Tibial nerve (tissue), 4 donors: ENCODE measurements around the gene ASGR2. TPM values are rescaled to one million over a fixed set of nuclear protein-coding genes. Genes with fewer than 3 reads are reported as not detected.

Source experiments
- DNase-seq, 2 donors: peaks; one replicate each; pipeline ENCODE4 v3.0.0-alpha.2; 2019; ENCODE audit warnings: low spot score in 2 of 2
- H3K27ac ChIP-seq, 4 donors: fragments of 200-600 bp; sonication (generic) in 3 of 4; one replicate each; pipeline ENCODE4 v1.5.1; 2017 to 2019; ENCODE audit warnings: mild to moderate bottlenecking in 1 of 4
- H3K27me3 ChIP-seq, 2 donors: fragments of 200-600 bp; sonication (generic) in 1 of 2; one replicate each; pipeline versions ENCODE4 v1.5.1 to v1.6.0; 2017 to 2019
- H3K36me3 ChIP-seq, 3 donors: fragments of 200-600 bp; sonication (generic); one replicate each; pipeline ENCODE4 v1.5.1; 2018 to 2019
- H3K4me1 ChIP-seq, 4 donors: fragments of 200-600 bp; sonication (generic) in 3 of 4; one replicate each; pipeline ENCODE4 v1.5.1; 2017 to 2019
- H3K4me3 ChIP-seq, 4 donors: fragments of 200-600 bp; sonication (generic) in 3 of 4; one replicate each; pipeline ENCODE4 v1.5.1; 2017 to 2019; ENCODE audit warnings: mild to moderate bottlenecking in 1 of 4, moderate library complexity in 1 of 4
- H3K9me3 ChIP-seq, 4 donors: fragments of 200-600 bp; sonication (generic) in 3 of 4; one replicate each; pipeline ENCODE4 v1.5.1; 2017 to 2019
- EP300 ChIP-seq, 2 donors: sonication (generic); formaldehyde crosslinking; IDR thresholded peaks; one replicate each; pipeline ENCODE4 v1.6.1; 2017; ENCODE audit warnings: antibody characterized with exemption in 2 of 2, mild to moderate bottlenecking in 1 of 2
- POLR2A ChIP-seq, 2 donors: fragments of 450-650 bp; IDR thresholded peaks; one replicate each; pipeline ENCODE4 v1.6.1; 2017; ENCODE audit warnings: antibody characterized with exemption in 2 of 2, mild to moderate bottlenecking in 2 of 2, moderate library complexity in 2 of 2
- WGBS, 2 donors: methylation state at CpG; one replicate each; pipeline ENCODE4 v1.1.5; 2018; 5-methylcytosine and 5-hydroxymethylcytosine counted together
- total RNA-seq, 4 donors: library from RNA; depleted of rRNA; stranded (reverse); fragments of >200 nt; gene quantifications; one replicate each; pipeline ENCODE4 v1.1.0, GENCODE V29; 2016
- TF ChIP-seq, protein P1 (sequence below), 5 experiments: fragments of 200-600 bp in 3 of 5; fragments of 450-650 bp in 2 of 5; sonication (generic) in 3 of 5; IDR thresholded peaks; one replicate each; pipeline ENCODE4 v1.5.1; 2016 to 2019; ENCODE audit warnings: antibody characterized with exemption in 5 of 5, mild to moderate bottlenecking in 3 of 5, moderate library complexity in 2 of 5

Gene ASGR2
- total RNA-seq, 4 donors from 2014 or later: 0.60 TPM; not detected in 3

DNA sequence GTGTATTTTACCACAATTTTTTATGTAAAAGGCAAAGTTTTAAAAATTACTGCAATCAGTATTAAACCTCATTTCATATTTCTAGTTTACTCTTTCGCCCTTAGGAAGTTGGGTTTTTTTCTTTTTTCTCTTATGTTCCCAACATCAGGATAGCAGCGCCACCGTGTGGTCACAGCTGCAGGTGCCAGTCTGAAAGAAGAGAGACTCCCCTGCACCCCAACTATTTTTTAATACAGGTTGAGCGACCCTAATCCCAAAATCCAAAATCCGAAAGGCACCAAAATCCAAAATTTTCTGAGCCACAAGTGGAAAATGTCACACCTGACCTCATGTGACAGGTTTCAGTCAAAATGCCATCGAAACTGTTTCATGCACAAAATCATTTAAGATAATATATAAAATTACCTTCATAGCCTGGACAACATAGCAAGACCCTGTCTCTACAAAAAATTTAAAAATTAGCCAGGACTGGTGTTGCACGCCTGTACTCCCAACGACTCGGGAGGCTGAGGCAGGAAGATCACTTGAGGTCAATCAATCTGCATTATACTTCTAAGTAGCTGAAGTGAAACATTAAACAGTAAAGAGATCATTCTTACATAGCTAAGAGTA is 21.8 kb upstream of the ASGR2 start:
- Histone ChIP-seq H3K4me3 (peak overlapping the region in 1 of 4 donors; percentile 2), H3K36me3 (no peaks in the 10 kb centered on the region), H3K27ac (no peak overlapping the region), H3K9me3 (no peaks in the 10 kb centered on the region), H3K27me3 (peaks cover 0 to 70% of the 10 kb centered on the region in 2 donors), H3K4me1 (peaks cover 0 to 24% (median 2%) of the 10 kb centered on the region in 4 donors)
- DNase-seq: peak; percentile 75 to 90
- TF ChIP-seq POLR2A (IDR thresholded peaks at IDR 0.05): no peak
- TF ChIP-seq, protein P1, sequence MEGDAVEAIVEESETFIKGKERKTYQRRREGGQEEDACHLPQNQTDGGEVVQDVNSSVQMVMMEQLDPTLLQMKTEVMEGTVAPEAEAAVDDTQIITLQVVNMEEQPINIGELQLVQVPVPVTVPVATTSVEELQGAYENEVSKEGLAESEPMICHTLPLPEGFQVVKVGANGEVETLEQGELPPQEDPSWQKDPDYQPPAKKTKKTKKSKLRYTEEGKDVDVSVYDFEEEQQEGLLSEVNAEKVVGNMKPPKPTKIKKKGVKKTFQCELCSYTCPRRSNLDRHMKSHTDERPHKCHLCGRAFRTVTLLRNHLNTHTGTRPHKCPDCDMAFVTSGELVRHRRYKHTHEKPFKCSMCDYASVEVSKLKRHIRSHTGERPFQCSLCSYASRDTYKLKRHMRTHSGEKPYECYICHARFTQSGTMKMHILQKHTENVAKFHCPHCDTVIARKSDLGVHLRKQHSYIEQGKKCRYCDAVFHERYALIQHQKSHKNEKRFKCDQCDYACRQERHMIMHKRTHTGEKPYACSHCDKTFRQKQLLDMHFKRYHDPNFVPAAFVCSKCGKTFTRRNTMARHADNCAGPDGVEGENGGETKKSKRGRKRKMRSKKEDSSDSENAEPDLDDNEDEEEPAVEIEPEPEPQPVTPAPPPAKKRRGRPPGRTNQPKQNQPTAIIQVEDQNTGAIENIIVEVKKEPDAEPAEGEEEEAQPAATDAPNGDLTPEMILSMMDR (IDR thresholded peaks at IDR 0.05): peak; percentile 77 to 87 (median 80)
- 23 to 29% methylated on average over 9 of the region's 9 CpGs for WGBS, 2 donors

DNA sequence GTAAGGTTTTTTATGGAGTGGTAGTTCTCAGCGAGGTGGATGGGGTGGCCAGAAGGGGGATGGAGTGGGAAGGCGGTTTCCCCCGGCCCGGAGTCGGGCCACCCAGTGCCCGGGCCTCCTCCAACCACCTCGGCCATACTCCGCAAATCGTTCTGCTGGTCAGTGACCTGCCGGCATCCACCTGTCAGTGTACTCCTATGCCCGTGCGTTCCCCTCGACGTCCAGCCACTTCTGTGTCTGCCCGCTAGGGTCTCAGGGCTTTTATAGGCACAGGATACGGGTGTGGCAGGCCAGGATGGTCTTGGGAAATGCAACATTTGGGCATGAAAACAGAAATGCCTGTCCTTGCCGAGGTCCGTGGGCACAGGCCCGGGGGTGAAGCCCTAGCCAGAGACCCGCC is 19.3 kb upstream of the ASGR2 start:
- no peak overlapping the region for H3K4me3 ChIP-seq
- H3K9me3 ChIP-seq: no peaks in the 10 kb centered on the region
- peaks cover 0 to 24% (median 2%) of the 10 kb centered on the region in 4 donors for H3K4me1 ChIP-seq
- DNase-seq: no peak
- peaks cover 0 to 74% of the 10 kb centered on the region in 2 donors for H3K27me3 ChIP-seq
- no peak overlapping the region for H3K27ac ChIP-seq
- TF ChIP-seq, protein P1 (IDR thresholded peaks at IDR 0.05): no peak
- TF ChIP-seq EP300 (IDR thresholded peaks at IDR 0.05) (no peak), POLR2A (IDR thresholded peaks at IDR 0.05) (no peak)
- H3K36me3 ChIP-seq: no peaks in the 10 kb centered on the region
- 62 to 68% methylated on average over 20 of the region's 20 CpGs for WGBS, 2 donors

DNA sequence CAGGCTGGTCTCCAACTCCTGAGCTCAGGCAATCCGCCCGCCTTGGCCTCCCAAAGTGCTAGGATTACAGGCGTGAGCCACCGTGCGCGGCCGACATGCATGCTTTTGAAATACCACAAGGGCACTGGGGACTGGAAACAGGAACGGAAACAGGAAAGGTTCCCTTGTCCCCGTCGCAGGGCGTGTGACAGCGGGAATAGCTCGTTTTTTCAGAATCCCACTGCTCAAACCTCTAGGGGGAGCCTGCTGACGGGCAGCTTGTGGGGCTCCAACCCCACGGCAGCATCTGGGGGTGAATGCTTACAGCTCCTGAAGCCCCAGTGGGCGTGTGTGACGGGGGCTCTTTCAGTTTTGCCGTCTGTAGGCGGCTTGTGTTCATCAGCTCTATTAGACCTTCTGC is 18.8 kb upstream of the ASGR2 start:
- no peaks in the 10 kb centered on the region for H3K9me3 ChIP-seq
- no peak for DNase-seq
- peaks cover 0 to 71% of the 10 kb centered on the region in 2 donors for H3K27me3 ChIP-seq
- no peak overlapping the region for H3K27ac ChIP-seq
- no peaks in the 10 kb centered on the region for H3K36me3 ChIP-seq
- 18 to 21% methylated on average over 14 to 19 of the region's 19 CpGs for WGBS, 2 donors
- TF ChIP-seq, protein P1 (IDR thresholded peaks at IDR 0.05): peak in 3 of 5 experiments; percentile 11 to 14 (median 13)
- no peak for TF ChIP-seq POLR2A (IDR thresholded peaks at IDR 0.05)
- TF ChIP-seq EP300 (IDR thresholded peaks at IDR 0.05): peak in 1 of 2 donors; percentile 26
- H3K4me1 ChIP-seq: peaks cover 0 to 24% (median 2%) of the 10 kb centered on the region in 4 donors
- H3K4me3 ChIP-seq: no peak overlapping the region

DNA sequence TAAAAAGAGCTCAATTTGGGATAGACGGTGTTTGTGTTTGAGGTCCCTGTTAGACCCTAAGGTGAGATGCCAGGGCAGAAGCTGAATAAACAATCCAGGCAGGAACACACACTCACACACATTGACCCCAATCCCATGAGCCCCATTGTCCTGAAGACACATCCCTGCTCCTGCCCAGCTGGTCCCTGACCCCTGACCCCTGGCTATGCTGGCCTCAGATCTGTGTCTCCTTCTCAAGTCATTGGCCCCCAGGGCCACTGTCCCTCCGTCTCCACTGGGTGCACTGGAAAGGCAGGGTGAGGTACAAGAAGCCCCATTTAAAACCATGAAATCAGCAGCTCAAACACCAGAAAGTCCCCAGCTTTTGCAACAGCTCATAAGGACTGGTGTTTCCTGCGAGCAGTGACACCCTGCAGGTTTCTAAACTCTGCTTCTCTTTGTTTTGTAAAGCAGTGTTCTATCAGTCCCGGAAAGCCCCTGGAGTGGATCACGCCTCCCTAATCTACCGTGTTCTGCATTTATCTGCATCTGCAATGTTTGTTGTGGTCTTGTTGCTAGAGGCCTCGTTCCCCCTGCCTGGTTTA is 18.0 kb upstream of the ASGR2 start:
- peak overlapping the region in 2 of 4 donors; percentile 26 to 37 for H3K27ac ChIP-seq
- peaks cover 0 to 24% (median 2%) of the 10 kb centered on the region in 4 donors for H3K4me1 ChIP-seq
- H3K36me3 ChIP-seq: no peaks in the 10 kb centered on the region
- H3K4me3 ChIP-seq: peak overlapping the region in 1 of 4 donors; percentile 34
- 22 to 26% methylated on average over 7 of the region's 7 CpGs for WGBS, 2 donors
- TF ChIP-seq POLR2A (IDR thresholded peaks at IDR 0.05) (no peak), EP300 (IDR thresholded peaks at IDR 0.05) (no peak)
- TF ChIP-seq, protein P1 (IDR thresholded peaks at IDR 0.05): no peak
- DNase-seq: no peak
- peaks cover 0 to 67% of the 10 kb centered on the region in 2 donors for H3K27me3 ChIP-seq
- H3K9me3 ChIP-seq: no peaks in the 10 kb centered on the region

DNA sequence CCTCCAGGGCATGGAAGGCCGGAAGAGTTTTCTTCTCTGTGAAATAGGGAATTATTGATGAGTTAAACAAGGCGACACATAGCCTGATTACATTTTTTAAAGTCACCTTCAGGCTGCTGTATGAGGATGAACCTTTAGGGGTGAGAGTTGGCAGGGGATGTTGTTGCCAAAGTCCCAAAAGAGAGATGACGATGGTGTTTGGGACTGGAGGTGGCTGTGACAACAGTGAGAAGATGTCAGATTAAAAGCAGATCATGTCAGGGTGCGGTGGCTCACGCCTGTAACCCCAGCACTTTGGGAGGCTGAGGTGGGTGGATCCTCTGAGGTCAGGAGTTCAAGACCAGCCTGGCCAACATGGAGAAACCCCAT is 16.8 kb upstream of the ASGR2 start:
- H3K27ac ChIP-seq: peak overlapping the region in 2 of 4 donors; percentile 11 to 16
- H3K4me1 ChIP-seq: peaks cover 0 to 24% (median 2%) of the 10 kb centered on the region in 4 donors
- DNase-seq: no peak
- no peaks in the 10 kb centered on the region for H3K36me3 ChIP-seq
- WGBS, 2 donors: 78 to 82% methylated on average over 5 of the region's 5 CpGs
- TF ChIP-seq POLR2A (IDR thresholded peaks at IDR 0.05): no peak
- no peak for TF ChIP-seq EP300 (IDR thresholded peaks at IDR 0.05)
- H3K9me3 ChIP-seq: no peaks in the 10 kb centered on the region
- H3K4me3 ChIP-seq: peak overlapping the region in 1 of 4 donors; percentile 34
- H3K27me3 ChIP-seq: peaks cover 0 to 55% of the 10 kb centered on the region in 2 donors
